ENCODE measurements around the gene MED13.

DNA sequence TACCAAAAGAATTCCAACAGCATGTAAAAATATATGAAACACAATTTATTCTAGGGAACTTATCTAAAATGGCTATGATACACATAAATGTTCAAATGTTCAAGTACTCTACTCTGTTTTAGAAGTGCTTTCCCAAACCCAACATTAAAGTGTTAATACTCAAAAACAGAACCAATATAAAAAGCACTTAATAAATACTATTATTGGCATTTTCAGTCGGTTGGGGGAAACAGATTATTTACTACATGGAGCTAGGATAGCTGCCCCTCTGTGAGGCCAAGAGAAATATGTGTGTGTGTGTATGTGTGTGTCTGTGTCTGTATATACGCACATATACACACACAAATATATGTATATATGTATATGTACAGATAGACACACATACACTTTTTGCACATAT lies 169.7 kb downstream of the MED13 start:
- TF ChIP-seq POLR2A (IDR thresholded peaks at IDR 0.05; ENCODE audit: low read depth) (no peak), CTCF (IDR thresholded peaks at IDR 0.05) (no peak), POLR2AphosphoS5 (IDR thresholded peaks at IDR 0.05) (no peak)
